H1 (cell line): ENCODE measurements around the gene DAGLA. TPM values are rescaled to one million over a fixed set of nuclear protein-coding genes. Genes with fewer than 3 reads are reported as not detected.

Experiments used
- CTCF ChIA-PET: fragments of 300-600 bp; sonication (Branson Sonifier 250); formaldehyde crosslinking; loops from one replicate; lab custom pipeline; 2021; ENCODE audit not compliant: partially characterized antibody; lab: Charles Lee
- POLR2A ChIA-PET: fragments of 300-600 bp; sonication (Branson Sonifier 250); formaldehyde crosslinking; loops from one replicate; lab custom pipeline; 2021; ENCODE audit warnings: inconsistent platforms; ENCODE audit not compliant: partially characterized antibody; lab: Charles Lee
- DNase-seq, 2 experiments: peaks; one replicate each; pipeline versions ENCODE4 v3.0.0 to v3.0.0-alpha.2; 2010 to 2022; ENCODE audit warnings: low spot score in 2 of 2, low read depth in 1 of 2, mixed read lengths in 1 of 2
- FAIRE-seq: peaks from 2 replicates; lab custom pipeline; 2011; peaks lifted over from hg19 to GRCh38; lab: Jason Lieb, UNC
- H2AFZ ChIP-seq: 2 replicates; pipeline ENCODE4 v1.8.1; 2012; ENCODE audit warnings: low read length, inconsistent platforms
- H2AK5ac ChIP-seq: 2 replicates; pipeline ENCODE4 v1.6.1; 2013; ENCODE audit warnings: low read depth, low read length
- H2BK120ac ChIP-seq: replicated peaks from 2 replicates; pipeline ENCODE3; 2013; ENCODE audit warnings: low read depth, low read length, inconsistent platforms
- H2BK12ac ChIP-seq: 2 replicates; pipeline ENCODE4 v1.6.1; 2013; ENCODE audit warnings: low read depth, low read length
- H2BK15ac ChIP-seq: 2 replicates; pipeline ENCODE4 v1.6.1; 2013; ENCODE audit warnings: low read length
- H2BK20ac ChIP-seq: 2 replicates; pipeline ENCODE4 v1.6.1; 2013; ENCODE audit warnings: low read length
- H2BK5ac ChIP-seq: 2 replicates; pipeline ENCODE4 v1.6.1; 2013; ENCODE audit warnings: low read depth, low read length
- H3K14ac ChIP-seq: 2 replicates; pipeline ENCODE4 v1.6.1; 2013; ENCODE audit warnings: inconsistent platforms; ENCODE audit not compliant: insufficient read length
- H3K18ac ChIP-seq: 2 replicates; pipeline ENCODE4 v1.6.1; 2013; ENCODE audit warnings: low read length; ENCODE audit errors: extremely low read depth
- H3K23ac ChIP-seq: 2 replicates; pipeline ENCODE4 v1.6.1; 2013; ENCODE audit warnings: inconsistent platforms; ENCODE audit not compliant: insufficient read length
- H3K23me2 ChIP-seq: 2 replicates; pipeline ENCODE4 v1.6.1; 2013; ENCODE audit warnings: low read depth, low read length
- H3K27ac ChIP-seq: 2 replicates; pipeline ENCODE4 v1.6.1; 2011; ENCODE audit warnings: low read depth, low read length, inconsistent platforms
- H3K27me3 ChIP-seq, 4 experiments: replicated peaks in 1 of 4; 1 replicate in 1 of 4; 2 replicates in 3 of 4; pipeline versions ENCODE4 v1.6.1 to v1.8.1; 2011 to 2013; ENCODE audit warnings: low read length in 3 of 4, mild to moderate bottlenecking in 3 of 4, inconsistent platforms in 2 of 4, mixed read lengths in 2 of 4, moderate library complexity in 1 of 4; ENCODE audit not compliant: control insufficient read depth in 3 of 4, insufficient read depth in 3 of 4; ENCODE audit errors: extremely low read depth in 1 of 4
- H3K36me3 ChIP-seq, 4 experiments: 2 replicates each; pipeline versions ENCODE4 v1.6.1 to v1.8.1; 2011 to 2013; ENCODE audit warnings: mild to moderate bottlenecking in 4 of 4, low read length in 3 of 4, moderate library complexity in 2 of 4, control low read depth in 1 of 4, inconsistent platforms in 1 of 4; ENCODE audit not compliant: insufficient read depth in 4 of 4, control insufficient read depth in 2 of 4
- H3K4ac ChIP-seq: replicated peaks from 2 replicates; pipeline ENCODE3; 2013; ENCODE audit warnings: low read length, low read depth, mixed read lengths, inconsistent platforms; ENCODE audit not compliant: insufficient read length
- H3K4me1 ChIP-seq, 4 experiments: replicated peaks in 1 of 4; 1 replicate in 1 of 4; 2 replicates in 3 of 4; pipeline versions ENCODE4 v1.6.1 to v1.8.1; 2011 to 2013; ENCODE audit warnings: low read length in 3 of 4, inconsistent platforms in 2 of 4, mixed read lengths in 1 of 4; ENCODE audit not compliant: insufficient read depth in 4 of 4, control insufficient read depth in 3 of 4
- H3K4me2 ChIP-seq, 2 experiments: 2 replicates each; pipeline versions ENCODE4 v1.6.1 to v1.8.1; 2011 to 2013; ENCODE audit warnings: low read depth in 2 of 2, low read length in 2 of 2, control low read depth in 1 of 2, inconsistent platforms in 1 of 2, mild to moderate bottlenecking in 1 of 2; ENCODE audit not compliant: insufficient read depth in 1 of 2
- H3K4me3 ChIP-seq, 4 experiments: fragments of 200-600, 300-600 bp in 1 of 4; sonication (generic), shearing (Covaris generic), sonication (Bioruptor Twin) in 1 of 4; 2 replicates each; pipeline versions ENCODE4 v1.5.1 to v1.8.1; 2011 to 2016; ENCODE audit warnings: low read length in 4 of 4, low read depth in 3 of 4, control low read depth in 2 of 4, inconsistent platforms in 2 of 4, mild to moderate bottlenecking in 2 of 4, mixed read lengths in 1 of 4, moderate library complexity in 1 of 4; ENCODE audit not compliant: insufficient read depth in 2 of 4; ENCODE audit errors: extremely low read depth in 1 of 4
- H3K56ac ChIP-seq: replicated peaks from 2 replicates; pipeline ENCODE3; 2013; ENCODE audit warnings: low read depth, mild to moderate bottlenecking, mixed read lengths, low read length, inconsistent platforms; ENCODE audit not compliant: insufficient read length
- H3K79me1 ChIP-seq: 2 replicates; pipeline ENCODE4 v1.6.1; 2013; ENCODE audit warnings: low read depth, low read length, control low read depth
- H3K79me2 ChIP-seq, 2 experiments: 2 replicates each; pipeline versions ENCODE4 v1.6.1 to v1.8.1; 2012 to 2013; ENCODE audit warnings: low read length in 2 of 2, mild to moderate bottlenecking in 2 of 2, inconsistent platforms in 1 of 2; ENCODE audit not compliant: insufficient read depth in 2 of 2, control insufficient read depth in 1 of 2
- H3K9ac ChIP-seq, 4 experiments: replicated peaks in 1 of 4; 1 replicate in 1 of 4; 2 replicates in 3 of 4; pipeline versions ENCODE4 v1.6.1 to v1.8.1; 2011 to 2013; ENCODE audit warnings: low read depth in 3 of 4, low read length in 3 of 4, control low read depth in 2 of 4, mild to moderate bottlenecking in 2 of 4, moderate library complexity in 2 of 4, inconsistent platforms in 1 of 4; ENCODE audit errors: extremely low read depth in 1 of 4
- H3K9me3 ChIP-seq, 2 experiments: 2 replicates each; pipeline versions ENCODE4 v1.6.1 to v1.8.1; 2012 to 2013; ENCODE audit warnings: mild to moderate bottlenecking in 2 of 2, moderate library complexity in 2 of 2, control low read depth in 1 of 2, inconsistent platforms in 1 of 2, low read depth in 1 of 2, low read length in 1 of 2, mixed read lengths in 1 of 2; ENCODE audit not compliant: insufficient read depth in 2 of 2
- H4K20me1 ChIP-seq, 2 experiments: replicated peaks in 1 of 2; 2 replicates each; pipeline versions ENCODE3 to v1.8.1; 2011 to 2013; ENCODE audit warnings: inconsistent platforms in 2 of 2, low read length in 2 of 2, mild to moderate bottlenecking in 1 of 2; ENCODE audit not compliant: insufficient read depth in 2 of 2, control insufficient read depth in 1 of 2
- H4K5ac ChIP-seq: 2 replicates; pipeline ENCODE4 v1.6.1; 2013; ENCODE audit warnings: low read length, low read depth, mixed read lengths, inconsistent platforms; ENCODE audit not compliant: insufficient read length
- H4K8ac ChIP-seq: 2 replicates; pipeline ENCODE4 v1.8.0; 2013; ENCODE audit warnings: mild to moderate bottlenecking, moderate library complexity, low read length, inconsistent platforms; ENCODE audit not compliant: insufficient read depth; ENCODE audit errors: extremely low read depth
- H4K91ac ChIP-seq: replicated peaks from 2 replicates; pipeline ENCODE3; 2013; ENCODE audit warnings: low read length, mixed read lengths, inconsistent platforms; ENCODE audit not compliant: insufficient read length
- BRCA1 ChIP-seq: IDR thresholded peaks from 2 replicates; pipeline ENCODE4 v1.6.1; 2012; ENCODE audit warnings: low read depth, low read length, improper control_type of control experiment
- EZH2 ChIP-seq: fragments of 200-600 bp; sonication (generic); IDR thresholded peaks from 2 replicates; pipeline ENCODE4 v1.7.1; 2012; ENCODE audit warnings: low read depth, mild to moderate bottlenecking, moderate library complexity, low read length, inconsistent platforms; ENCODE audit not compliant: severe bottlenecking
- HDAC2 ChIP-seq, 2 experiments: fragments of 300-600 bp in 1 of 2; sonication (generic) in 1 of 2; IDR thresholded peaks; 2 replicates each; pipeline ENCODE4 v1.6.1; 2011 to 2012; ENCODE audit warnings: low read depth in 2 of 2, low read length in 2 of 2, mild to moderate bottlenecking in 2 of 2, moderate library complexity in 2 of 2, borderline replicate concordance in 1 of 2, inconsistent platforms in 1 of 2
- NANOG ChIP-seq: IDR thresholded peaks from 2 replicates; pipeline ENCODE4 v1.6.1; 2011; ENCODE audit warnings: low read length, low read depth, mild to moderate bottlenecking, inconsistent platforms; ENCODE audit not compliant: insufficient read depth, poor library complexity, severe bottlenecking
- POLR2AphosphoS5 ChIP-seq: IDR thresholded peaks from 2 replicates; pipeline ENCODE4 v1.6.1; 2011; ENCODE audit warnings: low read depth, low read length
- SP1 ChIP-seq: IDR thresholded peaks from 2 replicates; pipeline ENCODE4 v1.6.1; 2011; ENCODE audit warnings: low read depth, low read length
- SP4 ChIP-seq: IDR thresholded peaks from 2 replicates; pipeline ENCODE4 v1.6.1; 2012; ENCODE audit warnings: low read length, inconsistent platforms
- SRF ChIP-seq: IDR thresholded peaks from 2 replicates; pipeline ENCODE4 v1.6.1; 2011; ENCODE audit warnings: mild to moderate bottlenecking, low read depth, low read length, moderate library complexity
- WGBS, 2 experiments: shearing (Covaris generic) in 1 of 2; methylation state at CpG; one replicate each; pipeline versions ENCODE4 v1.1.6 to v1.1.7; 2013 to 2015; ENCODE audit warnings: low lambda C conversion rate in 2 of 2, mixed read lengths in 2 of 2, inconsistent platforms in 1 of 2, low coverage in 1 of 2, missing lambda C conversion rate in 1 of 2; ENCODE audit not compliant: insufficient replicate concordance in 2 of 2, insufficient coverage in 1 of 2, insufficient read length in 1 of 2; ENCODE audit errors: extremely low coverage in 1 of 2, missing lambda C conversion rate in 1 of 2; 5-methylcytosine and 5-hydroxymethylcytosine counted together
- polyA plus RNA-seq, 7 experiments: library from polyadenylated mRNA; depleted of rRNA in 3 of 7; stranded (reverse) in 5 of 7; unstranded in 2 of 7; fragments of >200 nt in 5 of 7; fragments of 200-250 nt in 2 of 7; gene quantifications; 1 replicate in 5 of 7; 2 replicates in 1 of 7; 4 replicates in 1 of 7; pipeline versions ENCODE4 v1.2.1 to v1.2.3, GENCODE V29; 2011 to 2013; ENCODE audit warnings: missing spikeins in 2 of 7, mixed read lengths in 2 of 7
- total RNA-seq: library from RNA; stranded (reverse); fragmentation: NEBNext Ultra II Directional; extraction: Animal tissue kit (Norgen Biotek cat#: 25700); gene quantifications from 2 replicates; pipeline ENCODE4 v1.2.1, GENCODE V29; 2021

Gene DAGLA
- total and polyA plus RNA-seq, 2 of the 8 experiments (the other 6 are each of a cell fraction or from before 2014, with no cell fraction given): 3.6 to 6.6 TPM

DNA sequence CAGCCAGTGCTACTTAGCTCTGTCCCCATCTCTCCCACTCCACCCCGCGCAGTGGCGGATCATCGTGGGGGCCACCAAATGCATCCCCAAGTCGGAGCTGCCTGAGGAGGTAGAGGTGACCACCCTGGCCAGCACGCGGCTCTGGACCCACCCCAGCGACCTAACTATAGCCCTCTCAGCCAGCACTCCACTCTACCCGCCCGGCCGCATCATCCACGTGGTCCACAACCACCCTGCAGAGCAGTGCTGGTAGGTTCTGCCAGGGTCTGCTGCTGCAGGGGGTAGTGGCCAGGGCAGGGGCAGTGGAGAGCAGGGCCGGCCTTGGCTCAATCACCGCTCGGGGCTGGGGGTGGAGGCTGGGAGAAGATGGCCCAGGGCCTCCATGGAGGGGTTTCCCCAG is 59.2 kb downstream of the DAGLA start:
- H3K79me1 ChIP-seq: no peaks in the 10 kb centered on the region
- peaks cover 0 to 3% of the 10 kb centered on the region in 2 experiments for H4K20me1 ChIP-seq
- H3K36me3 ChIP-seq: peaks cover 0 to 16% (median 0%) of the 10 kb centered on the region in 4 experiments; a peak in 3 of 8 replicates
- H2BK5ac ChIP-seq: no peak overlapping the region
- no peak overlapping the region for H3K9ac ChIP-seq
- H3K79me2 ChIP-seq: no peaks in the 10 kb centered on the region
- POLR2A ChIA-PET: interaction anchor here (0.7 to 1.3 kb wide), 4 partner anchors 10 to 73 kb away, joined by 3 to 7 read pairs (median 4); no protein-coding TSS in a partner anchor
- no peak overlapping the region for H3K27ac ChIP-seq
- H4K8ac ChIP-seq: no peak overlapping the region; the same call in 1 of the 2 replicates
- H2BK120ac ChIP-seq: no peak overlapping the region
- no peak overlapping the region for H3K4me3 ChIP-seq
- H3K27me3 ChIP-seq: no peaks in the 10 kb centered on the region
- H3K23me2 ChIP-seq: no peaks in the 10 kb centered on the region
- H3K9me3 ChIP-seq: no peaks in the 10 kb centered on the region
- no peak overlapping the region for H3K23ac ChIP-seq
- DNase-seq (no peak), FAIRE-seq (no peak)
- H3K14ac ChIP-seq: no peak overlapping the region
- no peaks in the 10 kb centered on the region; a peak in 2 of 7 replicates for H3K4me1 ChIP-seq
- H4K91ac ChIP-seq: no peak overlapping the region
- no peak overlapping the region for H3K56ac ChIP-seq
- no peak overlapping the region for H4K5ac ChIP-seq
- no peak overlapping the region for H2AK5ac ChIP-seq
- 98% methylated on average over 15 of the region's 15 CpGs; no CpG with 5 or more reads in 1 of the 2 experiments for WGBS, 2 experiments
- H2BK12ac ChIP-seq: no peak overlapping the region
- no peak overlapping the region for H3K18ac ChIP-seq
- no peak overlapping the region for H3K4me2 ChIP-seq
- H2BK15ac ChIP-seq: no peak overlapping the region
- CTCF ChIA-PET: interaction anchor here (0.6 to 10.9 kb wide), 8 partner anchors 18 to 934 kb away, joined by 3 to 127 read pairs (median 4); no protein-coding TSS in a partner anchor
- no peak overlapping the region for H2AFZ ChIP-seq
- no peak overlapping the region for H2BK20ac ChIP-seq
- no peak overlapping the region for H3K4ac ChIP-seq
- TF ChIP-seq BRCA1 (no peak), SP1 (no peak), NANOG (no peak), HDAC2 (IDR thresholded peaks at IDR 0.05; ENCODE audit: borderline replicate concordance in 1 of 2, low read depth in 2 of 2, low read length in 2 of 2) (no peak), SP4 (no peak), POLR2AphosphoS5 (no peak), EZH2 (no peak), SRF (no peak)
